Hematopoietic multipotent progenitor cell treated with erythropoietin and hydrocortisone succinate and interleukin-3 and kit ligand, for 4 days (in vitro differentiated cells): ENCODE measurements around the gene NHLH1.

ENCODE experiments used
- DNase-seq: peaks from one replicate; pipeline ENCODE4 v3.0.0-alpha.2; 2015

NHLH1 gene

GRCh38 chr1:160359559-160360226 is 7.2 kb upstream of the NHLH1 start:
- no peak for DNase-seq

- no peak for DNase-seq
These were observed 6.6 kb upstream of the NHLH1 start for GRCh38 chr1:160360227-160360695.

GRCh38 chr1:160361199-160361598 is 5.7 kb upstream of the NHLH1 start:
- no peak for DNase-seq

- DNase-seq, result no peak
These were observed 5.1 kb upstream of the NHLH1 start for GRCh38 chr1:160361814-160362167.

- no peak for DNase-seq
These were observed 4.5 kb upstream of the NHLH1 start for GRCh38 chr1:160362168-160362957.

- no peak for DNase-seq
These were observed 3.9 kb upstream of the NHLH1 start for GRCh38 chr1:160363010-160363409.

- DNase-seq, result no peak
These were observed 2.7 kb upstream of the NHLH1 start for GRCh38 chr1:160363951-160364735.

GRCh38 chr1:160365325-160365724 is 1.5 kb upstream of the NHLH1 start:
- DNase-seq, result no peak

GRCh38 chr1:160367516-160367900 is 637 bp downstream of the NHLH1 start:
- DNase-seq, result no peak

GRCh38 chr1:160367934-160368923 is 1.4 kb downstream of the NHLH1 start:
- peak; percentile 88 for DNase-seq

GRCh38 chr1:160369087-160369486 is 2.2 kb downstream of the NHLH1 start:
- no peak for DNase-seq

GRCh38 chr1:160370561-160371345 is 3.9 kb downstream of the NHLH1 start:
- no peak for DNase-seq

- no peak for DNase-seq
These were observed 4.4 kb downstream of the NHLH1 start for GRCh38 chr1:160371346-160371631.

- no peak for DNase-seq
These were observed 4.9 kb downstream of the NHLH1 start for GRCh38 chr1:160371756-160372155.

- peak; percentile 44 for DNase-seq
These were observed 6.8 kb downstream of the NHLH1 start for GRCh38 chr1:160373696-160374095.

- DNase-seq, result peak; percentile 25
These were observed 7.6 kb downstream of the NHLH1 start for GRCh38 chr1:160374306-160375110.

- peak; percentile 71 for DNase-seq
These were observed 9.1 kb downstream of the NHLH1 start for GRCh38 chr1:160375788-160376524.

- DNase-seq, result peak; percentile 90
These were observed 9.8 kb downstream of the NHLH1 start for GRCh38 chr1:160376525-160377131.

- no peak for DNase-seq
These were observed 10.8 kb downstream of the NHLH1 start for GRCh38 chr1:160377585-160378206.
